OCI-LY3 (cell line): ENCODE results near the gene AKAP12.

Experiments
- H2AFZ ChIP-seq: fragments of 200-600, 300-600 bp; shearing (Covaris generic); 2 replicates; pipeline ENCODE4 v1.6.0; 2014; ENCODE audit warnings: antibody characterized with exemption, low read depth, low read length
- H3K27ac ChIP-seq: fragments of 200-600, 300-600 bp; sonication (generic); 2 replicates; pipeline ENCODE4 v1.5.1; 2014; ENCODE audit warnings: mild to moderate bottlenecking, low read length, moderate library complexity, mixed read lengths
- H3K27me3 ChIP-seq: fragments of 200-600, 300-600 bp; sonication (generic); 2 replicates; pipeline ENCODE4 v1.6.1; 2014; ENCODE audit warnings: low read depth, low read length, mixed read lengths
- H3K36me3 ChIP-seq: fragments of 200-600, 300-600 bp; sonication (generic); replicated peaks from 2 replicates; pipeline ENCODE3; 2014; ENCODE audit warnings: low read depth, low read length, mixed read lengths
- H3K4me1 ChIP-seq: fragments of 300-600, 200-600 bp; sonication (generic); 2 replicates; pipeline ENCODE4 v1.6.1; 2014; ENCODE audit warnings: low read length, mixed read lengths
- H3K4me2 ChIP-seq: fragments of 200-600, 300-600 bp; sonication (generic); 2 replicates; pipeline ENCODE4 v1.6.1; 2014; ENCODE audit warnings: low read length, mixed read lengths
- H3K4me3 ChIP-seq: fragments of 300-600, 200-600 bp; sonication (generic); 2 replicates; pipeline ENCODE4 v1.5.1; 2014; ENCODE audit warnings: antibody characterized with exemption, mild to moderate bottlenecking, low read length, moderate library complexity
- H3K79me2 ChIP-seq: fragments of 300-600, 200-600 bp; shearing (Covaris generic); 2 replicates; pipeline ENCODE4 v1.6.1; 2014; ENCODE audit warnings: mild to moderate bottlenecking, low read length, mixed read lengths
- H3K9ac ChIP-seq: fragments of 300-600, 200-600 bp; shearing (Covaris generic); 2 replicates; pipeline ENCODE4 v1.6.0; 2014; ENCODE audit warnings: mild to moderate bottlenecking, low read length, moderate library complexity
- H3K9me3 ChIP-seq: fragments of 200-600, 300-600 bp; shearing (Covaris generic); 2 replicates; pipeline ENCODE4 v1.6.1; 2014; ENCODE audit warnings: low read length, mixed read lengths; ENCODE audit not compliant: insufficient read depth
- H4K20me1 ChIP-seq: fragments of 200-600, 300-600 bp; sonication (generic); 2 replicates; pipeline ENCODE4 v1.6.1; 2016; ENCODE audit warnings: low read length, mixed read lengths; ENCODE audit not compliant: insufficient read depth
- EZH2phosphoT487 ChIP-seq: fragments of 200-600 bp; shearing (Covaris generic); IDR thresholded peaks from 2 replicates; pipeline ENCODE4 v1.6.1; 2018; ENCODE audit warnings: antibody characterized with exemption, mixed run types, low read depth
- TF ChIP-seq, protein P1 (sequence below): fragments of 200-600, 300-600 bp; sonication (generic); IDR thresholded peaks from 2 replicates; pipeline ENCODE4 v1.5.1; 2014; ENCODE audit warnings: antibody characterized with exemption, low read length, low read depth

Gene AKAP12

DNA sequence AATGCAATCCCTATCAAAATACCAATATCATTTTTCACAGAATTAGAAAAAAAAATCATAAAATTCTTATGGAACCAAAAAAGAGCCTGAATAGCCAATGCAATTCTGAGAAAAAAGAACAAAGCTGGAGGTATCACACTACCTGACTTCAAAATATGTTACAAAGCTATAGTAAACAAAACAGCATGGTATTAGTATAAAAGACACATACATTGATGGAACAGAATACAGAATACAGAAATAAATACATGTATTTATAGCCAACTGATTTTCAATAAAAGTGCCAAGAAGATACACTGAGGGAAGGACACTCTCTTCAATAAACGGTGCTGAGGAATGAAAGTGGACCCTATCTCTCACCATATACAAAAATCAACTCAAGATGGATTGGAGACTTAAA, 28.7 kb upstream of the AKAP12 start:
- Histone ChIP-seq H3K9me3 (no peaks in the 10 kb centered on the region), H3K27me3 (no peaks in the 10 kb centered on the region), H3K36me3 (no peaks in the 10 kb centered on the region), H3K4me1 (no peaks in the 10 kb centered on the region), H3K9ac (no peak overlapping the region), H3K27ac (no peak overlapping the region), H2AFZ (no peak overlapping the region), H4K20me1 (no peaks in the 10 kb centered on the region), H3K4me2 (no peak overlapping the region), H3K4me3 (no peak overlapping the region), H3K79me2 (no peaks in the 10 kb centered on the region)
- TF ChIP-seq EZH2phosphoT487: no peak
- TF ChIP-seq, protein P1, sequence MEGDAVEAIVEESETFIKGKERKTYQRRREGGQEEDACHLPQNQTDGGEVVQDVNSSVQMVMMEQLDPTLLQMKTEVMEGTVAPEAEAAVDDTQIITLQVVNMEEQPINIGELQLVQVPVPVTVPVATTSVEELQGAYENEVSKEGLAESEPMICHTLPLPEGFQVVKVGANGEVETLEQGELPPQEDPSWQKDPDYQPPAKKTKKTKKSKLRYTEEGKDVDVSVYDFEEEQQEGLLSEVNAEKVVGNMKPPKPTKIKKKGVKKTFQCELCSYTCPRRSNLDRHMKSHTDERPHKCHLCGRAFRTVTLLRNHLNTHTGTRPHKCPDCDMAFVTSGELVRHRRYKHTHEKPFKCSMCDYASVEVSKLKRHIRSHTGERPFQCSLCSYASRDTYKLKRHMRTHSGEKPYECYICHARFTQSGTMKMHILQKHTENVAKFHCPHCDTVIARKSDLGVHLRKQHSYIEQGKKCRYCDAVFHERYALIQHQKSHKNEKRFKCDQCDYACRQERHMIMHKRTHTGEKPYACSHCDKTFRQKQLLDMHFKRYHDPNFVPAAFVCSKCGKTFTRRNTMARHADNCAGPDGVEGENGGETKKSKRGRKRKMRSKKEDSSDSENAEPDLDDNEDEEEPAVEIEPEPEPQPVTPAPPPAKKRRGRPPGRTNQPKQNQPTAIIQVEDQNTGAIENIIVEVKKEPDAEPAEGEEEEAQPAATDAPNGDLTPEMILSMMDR: no peak

DNA sequence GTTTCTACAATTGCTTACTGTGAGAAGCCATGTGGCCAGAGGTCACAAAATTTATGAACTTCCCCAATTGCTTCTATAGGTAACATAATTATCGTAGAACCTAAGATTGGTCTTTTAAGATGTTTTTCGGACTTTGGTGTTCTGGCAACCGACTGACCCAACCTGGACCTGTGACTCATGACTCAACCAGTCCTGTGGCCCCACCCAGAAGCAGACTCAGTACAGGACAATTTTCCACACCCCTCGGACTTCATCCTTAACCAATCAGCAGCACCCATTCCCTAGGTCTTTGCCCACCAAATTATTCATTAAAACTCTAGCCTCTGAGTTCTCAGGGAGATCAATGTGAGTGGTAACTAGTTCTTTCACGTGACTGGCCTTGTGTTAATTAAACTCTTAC, 26.4 kb upstream of the AKAP12 start:
- H3K79me2 ChIP-seq: no peaks in the 10 kb centered on the region
- H3K4me1 ChIP-seq: no peaks in the 10 kb centered on the region
- no peak for TF ChIP-seq EZH2phosphoT487
- TF ChIP-seq, protein P1: no peak
- H3K27me3 ChIP-seq: no peaks in the 10 kb centered on the region
- H2AFZ ChIP-seq: no peak overlapping the region
- H3K4me3 ChIP-seq: no peak overlapping the region
- no peaks in the 10 kb centered on the region for H3K36me3 ChIP-seq
- H4K20me1 ChIP-seq: no peaks in the 10 kb centered on the region
- no peak overlapping the region for H3K4me2 ChIP-seq
- H3K27ac ChIP-seq: no peak overlapping the region
- H3K9me3 ChIP-seq: no peaks in the 10 kb centered on the region
- no peak overlapping the region for H3K9ac ChIP-seq

DNA sequence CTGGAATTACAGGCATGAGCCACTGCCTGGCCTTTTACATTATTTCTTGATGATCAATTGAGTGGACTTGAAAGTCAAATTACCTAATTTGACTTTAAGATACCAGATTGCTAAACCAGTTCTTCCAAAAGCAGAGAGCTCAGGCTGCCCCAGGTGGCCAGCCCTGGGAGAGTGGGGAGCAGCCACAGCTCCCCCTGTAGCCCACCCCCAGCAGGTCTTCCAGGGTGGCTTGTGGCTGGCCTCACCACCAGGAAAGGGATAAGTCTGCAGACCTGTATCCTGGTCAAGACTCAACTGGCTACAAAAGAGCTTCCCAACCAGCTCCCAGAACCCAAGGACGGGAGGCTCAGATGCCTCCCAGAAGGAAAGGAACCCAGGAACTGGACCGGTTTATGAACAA, 23.8 kb upstream of the AKAP12 start:
- Histone ChIP-seq H2AFZ (no peak overlapping the region), H3K4me3 (no peak overlapping the region), H4K20me1 (no peaks in the 10 kb centered on the region), H3K4me1 (no peaks in the 10 kb centered on the region), H3K4me2 (no peak overlapping the region), H3K9ac (no peak overlapping the region), H3K79me2 (no peaks in the 10 kb centered on the region), H3K27me3 (no peaks in the 10 kb centered on the region), H3K27ac (no peak overlapping the region), H3K36me3 (no peaks in the 10 kb centered on the region), H3K9me3 (no peaks in the 10 kb centered on the region)
- TF ChIP-seq, protein P1: no peak
- TF ChIP-seq EZH2phosphoT487: no peak

DNA sequence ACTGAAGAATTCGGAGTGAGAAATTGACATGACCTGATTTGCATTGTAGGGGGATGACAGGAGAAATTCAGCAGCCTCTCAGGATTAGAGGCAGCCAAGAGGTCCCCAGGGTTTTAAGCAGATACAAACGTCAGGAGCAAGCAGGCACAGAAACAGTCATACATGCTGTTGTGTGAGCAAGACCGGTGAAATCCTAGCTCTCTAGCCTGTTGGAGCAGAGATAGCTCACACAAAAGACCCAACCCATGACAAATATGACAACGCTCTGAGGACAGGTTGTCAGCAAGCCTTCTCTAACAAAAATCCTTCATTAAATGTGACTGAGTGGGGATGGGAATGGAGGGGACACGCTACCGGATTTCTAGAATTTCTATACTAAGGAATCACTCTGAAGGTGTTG, 23.0 kb upstream of the AKAP12 start:
- Histone ChIP-seq H3K9ac (no peak overlapping the region), H4K20me1 (no peaks in the 10 kb centered on the region), H3K9me3 (no peaks in the 10 kb centered on the region), H3K4me2 (no peak overlapping the region), H3K36me3 (no peaks in the 10 kb centered on the region), H3K27ac (no peak overlapping the region), H3K79me2 (no peaks in the 10 kb centered on the region), H3K4me3 (no peak overlapping the region), H3K27me3 (no peaks in the 10 kb centered on the region), H3K4me1 (no peaks in the 10 kb centered on the region), H2AFZ (no peak overlapping the region)
- no peak for TF ChIP-seq EZH2phosphoT487
- TF ChIP-seq, protein P1: no peak
